ENCODE results near the gene WDR64. TPM values are rescaled to one million over a fixed set of nuclear protein-coding genes. Genes with fewer than 3 reads are reported as not detected.
"Not testable (repeated sequence)": the region's sequence is repeated elsewhere in the genome, so short reads cannot be mapped to it uniquely, and the experiment has no call there.

Gene WDR64
- total RNA-seq, 1 donor from 2014 or later: 0.17 TPM

DNA sequence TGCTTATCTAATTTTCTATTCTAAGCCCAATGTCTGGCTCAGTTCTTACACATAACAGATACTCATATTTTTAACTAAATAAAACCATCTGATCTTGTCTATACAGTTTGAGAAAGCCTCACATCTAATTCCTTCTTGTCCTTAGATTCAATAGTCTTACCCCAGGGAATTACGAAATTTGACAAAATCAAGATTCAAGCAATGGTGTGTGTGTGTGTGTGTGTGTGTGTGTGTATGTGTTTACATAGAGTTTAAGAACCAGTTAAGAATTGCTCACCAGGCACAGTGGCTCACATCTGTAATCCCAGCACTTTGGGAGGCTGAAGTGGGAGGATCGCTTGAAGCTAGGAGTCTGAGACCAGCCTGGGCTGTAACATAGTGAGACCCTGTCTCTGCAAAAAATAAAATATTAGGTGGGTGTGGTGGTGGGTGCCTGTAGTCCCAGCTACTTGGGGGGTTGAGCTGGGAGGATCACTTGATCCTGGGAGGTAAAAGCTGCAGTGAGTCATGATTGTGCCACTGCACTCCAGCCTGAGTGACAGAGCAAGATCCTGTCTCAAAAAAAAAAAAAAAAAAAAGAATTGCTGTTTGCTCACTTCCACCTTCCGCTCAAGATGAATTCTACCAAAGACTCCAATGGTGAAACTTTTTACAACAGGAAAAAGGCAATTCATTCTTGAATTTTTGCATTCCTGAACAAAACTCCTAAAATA, 6.2 kb downstream of the WDR64 start:
- no peak for DNase-seq (ENCODE audit: low spot score)
- Mint-ChIP-seq H3K27ac (ENCODE audit: unreplicated experiment) (peak overlapping the region; percentile 47), H3K4me1 (ENCODE audit: low read depth) (peaks cover 9% of the 10 kb centered on the region), H3K4me3 (ENCODE audit: unreplicated experiment) (no peak overlapping the region), H3K36me3 (ENCODE audit: low read depth) (no peaks in the 10 kb centered on the region), H3K27me3 (ENCODE audit: low read depth) (no peaks in the 10 kb centered on the region), H3K9me3 (ENCODE audit: low read depth) (peaks cover 3% of the 10 kb centered on the region)
- TF ChIP-seq, protein P1, sequence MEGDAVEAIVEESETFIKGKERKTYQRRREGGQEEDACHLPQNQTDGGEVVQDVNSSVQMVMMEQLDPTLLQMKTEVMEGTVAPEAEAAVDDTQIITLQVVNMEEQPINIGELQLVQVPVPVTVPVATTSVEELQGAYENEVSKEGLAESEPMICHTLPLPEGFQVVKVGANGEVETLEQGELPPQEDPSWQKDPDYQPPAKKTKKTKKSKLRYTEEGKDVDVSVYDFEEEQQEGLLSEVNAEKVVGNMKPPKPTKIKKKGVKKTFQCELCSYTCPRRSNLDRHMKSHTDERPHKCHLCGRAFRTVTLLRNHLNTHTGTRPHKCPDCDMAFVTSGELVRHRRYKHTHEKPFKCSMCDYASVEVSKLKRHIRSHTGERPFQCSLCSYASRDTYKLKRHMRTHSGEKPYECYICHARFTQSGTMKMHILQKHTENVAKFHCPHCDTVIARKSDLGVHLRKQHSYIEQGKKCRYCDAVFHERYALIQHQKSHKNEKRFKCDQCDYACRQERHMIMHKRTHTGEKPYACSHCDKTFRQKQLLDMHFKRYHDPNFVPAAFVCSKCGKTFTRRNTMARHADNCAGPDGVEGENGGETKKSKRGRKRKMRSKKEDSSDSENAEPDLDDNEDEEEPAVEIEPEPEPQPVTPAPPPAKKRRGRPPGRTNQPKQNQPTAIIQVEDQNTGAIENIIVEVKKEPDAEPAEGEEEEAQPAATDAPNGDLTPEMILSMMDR (IDR thresholded peaks at IDR 0.05): no peak

DNA sequence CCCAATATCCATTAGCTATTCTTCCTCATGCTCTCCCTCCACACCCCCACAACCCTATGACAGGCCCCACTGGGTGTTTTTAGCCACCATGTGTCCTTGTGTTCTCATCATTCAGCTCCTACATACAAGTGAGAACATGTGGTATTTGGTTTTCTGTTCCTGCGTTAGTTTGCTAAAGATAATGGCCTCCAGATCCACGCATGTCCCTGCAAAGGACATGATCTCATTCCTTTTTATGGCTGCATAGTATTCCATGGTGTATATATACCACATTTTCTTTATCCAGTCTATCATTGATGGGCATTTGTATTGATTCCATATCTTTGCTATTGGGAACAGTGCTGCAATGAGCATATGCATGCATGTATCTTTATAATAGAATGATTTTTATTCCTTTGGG, 6.9 kb downstream of the WDR64 start:
- H3K27ac Mint-ChIP-seq (ENCODE audit: unreplicated experiment); H3K9me3 Mint-ChIP-seq (ENCODE audit: low read depth): not testable (repeated sequence)

DNA sequence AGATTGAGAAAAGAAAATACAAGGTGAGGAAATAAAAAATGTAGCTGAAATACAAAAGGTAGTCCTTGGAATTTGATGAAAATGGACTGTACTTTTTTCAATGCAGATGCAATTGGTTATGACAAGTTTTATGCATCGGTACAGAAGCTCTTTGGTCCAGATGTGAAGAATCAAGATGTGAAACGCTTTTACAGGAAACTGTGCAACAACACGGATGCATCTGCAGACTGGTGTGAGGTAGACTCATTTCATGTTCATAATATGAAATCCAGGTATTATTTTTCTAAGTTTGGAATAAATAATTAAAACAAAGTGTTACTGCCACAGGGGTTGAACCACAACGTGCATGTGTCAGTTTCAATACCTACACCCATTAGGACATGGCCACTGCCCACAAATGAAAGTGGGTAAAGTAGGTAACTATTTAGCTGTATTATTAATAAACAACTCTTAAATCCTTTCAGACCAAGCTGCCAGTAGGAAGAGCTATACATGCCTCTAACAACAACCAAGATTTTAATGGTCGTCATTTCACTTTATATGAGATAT, 8.4 kb downstream of the WDR64 start:
- no peaks in the 10 kb centered on the region for H3K36me3 Mint-ChIP-seq (ENCODE audit: low read depth)
- peaks cover 4% of the 10 kb centered on the region for H3K4me1 Mint-ChIP-seq (ENCODE audit: low read depth)
- DNase-seq (ENCODE audit: low spot score): no peak
- no peaks in the 10 kb centered on the region for H3K27me3 Mint-ChIP-seq (ENCODE audit: low read depth)
- H3K4me3 Mint-ChIP-seq (ENCODE audit: unreplicated experiment): no peak overlapping the region
- H3K9me3 Mint-ChIP-seq (ENCODE audit: low read depth): peaks cover 3% of the 10 kb centered on the region
- no peak overlapping the region for H3K27ac Mint-ChIP-seq (ENCODE audit: unreplicated experiment)
- TF ChIP-seq, protein P1 (IDR thresholded peaks at IDR 0.05): no peak

More for the DNA sequence above, 6.9 kb downstream of the WDR64 start:
- H3K36me3 Mint-ChIP-seq (ENCODE audit: low read depth); H3K27me3 Mint-ChIP-seq (ENCODE audit: low read depth); DNase-seq (ENCODE audit: low spot score); H3K4me3 Mint-ChIP-seq (ENCODE audit: unreplicated experiment); H3K4me1 Mint-ChIP-seq (ENCODE audit: low read depth): not testable (repeated sequence)

DNA sequence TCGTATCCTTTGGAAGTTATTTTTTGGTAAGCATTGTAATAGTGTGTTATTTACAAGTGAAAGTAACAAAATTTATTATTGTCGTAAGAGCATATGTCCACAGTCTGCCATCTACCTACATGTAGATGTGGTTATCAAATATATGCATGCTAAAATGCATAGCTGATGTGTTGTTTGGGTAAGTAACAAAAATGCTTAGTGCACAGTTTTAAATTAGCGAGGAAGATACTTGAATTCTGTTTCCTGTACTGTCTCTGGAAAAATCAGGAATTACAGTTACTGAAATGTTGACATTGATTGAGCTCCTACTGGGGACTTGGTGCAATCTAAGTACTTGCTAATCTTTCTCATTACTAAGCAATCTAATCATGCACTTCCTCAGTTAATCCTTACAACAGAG, 14.3 kb downstream of the WDR64 start:
- TF ChIP-seq, protein P1 (IDR thresholded peaks at IDR 0.05): no peak
- Mint-ChIP-seq H3K4me1 (ENCODE audit: low read depth) (no peaks in the 10 kb centered on the region), H3K36me3 (ENCODE audit: low read depth) (no peaks in the 10 kb centered on the region), H3K27ac (ENCODE audit: unreplicated experiment) (no peak overlapping the region), H3K9me3 (ENCODE audit: low read depth) (no peaks in the 10 kb centered on the region), H3K27me3 (ENCODE audit: low read depth) (peaks cover 2% of the 10 kb centered on the region), H3K4me3 (ENCODE audit: unreplicated experiment) (no peak overlapping the region)
- no peak for DNase-seq (ENCODE audit: low spot score)

DNA sequence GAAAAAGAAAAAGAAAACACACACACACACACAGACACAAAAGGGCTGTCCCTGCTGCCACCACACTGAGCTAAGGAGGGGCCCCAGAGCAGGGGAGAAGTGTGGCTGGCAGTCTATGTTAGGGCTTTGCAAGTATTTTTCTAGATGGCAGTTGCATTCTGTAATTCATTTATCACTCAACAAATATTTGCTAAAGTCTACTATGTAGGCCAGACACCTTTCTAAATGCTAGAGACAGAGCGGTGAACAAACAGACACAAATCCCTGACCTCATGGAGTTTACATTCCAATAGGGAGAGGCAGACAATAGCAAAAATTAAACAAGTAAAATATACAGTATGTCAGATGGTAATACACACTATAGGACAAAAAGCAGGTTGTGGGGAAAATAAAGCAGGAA, 20.2 kb downstream of the WDR64 start:
- H3K27me3 Mint-ChIP-seq (ENCODE audit: low read depth): peaks cover 24% of the 10 kb centered on the region
- no peak overlapping the region for H3K4me3 Mint-ChIP-seq (ENCODE audit: unreplicated experiment)
- no peaks in the 10 kb centered on the region for H3K4me1 Mint-ChIP-seq (ENCODE audit: low read depth)
- no peaks in the 10 kb centered on the region for H3K9me3 Mint-ChIP-seq (ENCODE audit: low read depth)
- TF ChIP-seq, protein P1 (IDR thresholded peaks at IDR 0.05): no peak
- no peaks in the 10 kb centered on the region for H3K36me3 Mint-ChIP-seq (ENCODE audit: low read depth)
- DNase-seq (ENCODE audit: low spot score): no peak
- H3K27ac Mint-ChIP-seq (ENCODE audit: unreplicated experiment): no peak overlapping the region
